HepG2 (cell line): ENCODE results near the gene ALB. TPM values are rescaled to one million over a fixed set of nuclear protein-coding genes. Genes with fewer than 3 reads are reported as not detected.

Experiments used
- EED ChIP-seq: sonication (generic); formaldehyde crosslinking; IDR thresholded peaks from 2 replicates; pipeline ENCODE4 v1.5.0; 2020; ENCODE audit warnings: mild to moderate bottlenecking, missing genetic modification reagents
- GPN1 ChIP-seq: sonication (generic); formaldehyde crosslinking; IDR thresholded peaks from 2 replicates; pipeline ENCODE4 v1.5.1; 2020; ENCODE audit warnings: missing genetic modification reagents, borderline replicate concordance
- HES4 ChIP-seq: sonication (generic); formaldehyde crosslinking; IDR thresholded peaks from 2 replicates; pipeline ENCODE4 v1.9.0; 2021; ENCODE audit warnings: mild to moderate bottlenecking, missing genetic modification reagents, borderline replicate concordance
- MED13 ChIP-seq: sonication (generic); formaldehyde crosslinking; IDR thresholded peaks from 2 replicates; pipeline ENCODE4 v1.5.0; 2020; ENCODE audit warnings: missing genetic modification reagents
- MTF1 ChIP-seq: sonication (generic); formaldehyde crosslinking; IDR thresholded peaks from 2 replicates; pipeline ENCODE4 v1.5.0; 2020; ENCODE audit warnings: missing genetic modification reagents
- MXI1 ChIP-seq: IDR thresholded peaks from 3 replicates; pipeline ENCODE4 v1.6.1; 2012; ENCODE audit warnings: low read depth, low read length, inconsistent platforms, borderline replicate concordance
- PCBP1 ChIP-seq: fragments of 200-400 bp; formaldehyde crosslinking; IDR thresholded peaks from 2 replicates; pipeline ENCODE4 v1.6.1; 2017; ENCODE audit warnings: mild to moderate bottlenecking, low read depth, low read length, borderline replicate concordance
- RFX1 ChIP-seq: fragments of 450-650 bp; IDR thresholded peaks from 2 replicates; pipeline ENCODE4 v1.6.1; 2017
- SIN3B ChIP-seq: fragments of 150-350 bp; IDR thresholded peaks from 2 replicates; pipeline ENCODE4 v1.6.1; 2014; ENCODE audit warnings: low read length
- TEAD3 ChIP-seq: optimal IDR thresholded peaks from 2 replicates; pipeline ENCODE3; 2016; ENCODE audit warnings: borderline replicate concordance
- TOE1 ChIP-seq: sonication (generic); formaldehyde crosslinking; IDR thresholded peaks from 2 replicates; pipeline ENCODE4 v1.4.0; 2020; ENCODE audit warnings: mild to moderate bottlenecking, missing genetic modification reagents
- ZBTB46 ChIP-seq: sonication (generic); formaldehyde crosslinking; IDR thresholded peaks from 2 replicates; pipeline ENCODE4 v1.4.0; 2020; ENCODE audit warnings: mild to moderate bottlenecking, missing genetic modification reagents, borderline replicate concordance
- ZC3H13 ChIP-seq: sonication (generic); formaldehyde crosslinking; IDR thresholded peaks from 2 replicates; pipeline ENCODE4 v1.8.1; 2023; ENCODE audit warnings: mild to moderate bottlenecking, missing genetic modification reagents, moderate library complexity
- ZFP1 ChIP-seq: IDR thresholded peaks from 2 replicates; pipeline ENCODE4 v1.6.1; 2016
- ZNF264 ChIP-seq: sonication (generic); formaldehyde crosslinking; IDR thresholded peaks from 2 replicates; pipeline ENCODE4 v1.4.0; 2020; ENCODE audit warnings: missing genetic modification reagents
- ZNF446 ChIP-seq: sonication (generic); formaldehyde crosslinking; IDR thresholded peaks from 2 replicates; pipeline ENCODE4 v1.5.0; 2020; ENCODE audit warnings: mild to moderate bottlenecking, missing genetic modification reagents
- ZNF646 ChIP-seq: sonication (generic); formaldehyde crosslinking; IDR thresholded peaks from 2 replicates; pipeline ENCODE4 v1.9.0; 2021; ENCODE audit warnings: mild to moderate bottlenecking, missing genetic modification reagents
- ZSCAN12 ChIP-seq: sonication (generic); formaldehyde crosslinking; IDR thresholded peaks from 2 replicates; pipeline ENCODE4 v1.9.0; 2021; ENCODE audit warnings: mild to moderate bottlenecking, missing genetic modification reagents
- polyA plus RNA-seq, 8 experiments: library from polyadenylated mRNA; depleted of rRNA in 3 of 8; stranded (reverse) in 7 of 8; unstranded in 1 of 8; fragments of >200 nt; fragmentation: Illumina TruSeq in 4 of 8; extraction: Trizol in 4 of 8; gene quantifications; 2 replicates each; pipeline versions ENCODE4 v1.2.1 to v1.2.3, GENCODE V29; 2011 to 2016; ENCODE audit warnings: low read depth in 4 of 8, missing spikeins in 1 of 8, mixed read lengths in 1 of 8; ENCODE audit not compliant: insufficient read depth in 1 of 8
- total RNA-seq, 5 experiments: library from RNA; depleted of rRNA; stranded (reverse); fragments of >200 nt; fragmentation: Illumina TruSeq; extraction: Trizol; gene quantifications; 2 replicates each; pipeline ENCODE4 v1.2.3, GENCODE V29; 2016; ENCODE audit warnings: low read depth in 1 of 5
- TF ChIP-seq, protein P1 (sequence below), 2 experiments: fragments of 450-650 bp in 1 of 2; sonication (generic) in 1 of 2; formaldehyde crosslinking; IDR thresholded peaks; 2 replicates each; pipeline versions ENCODE4 v1.5.0 to v1.8.0; 2020 to 2022; ENCODE audit warnings: mild to moderate bottlenecking in 1 of 2, missing genetic modification reagents in 1 of 2
- TF ChIP-seq, protein P2 (sequence below): sonication (generic); formaldehyde crosslinking; IDR thresholded peaks from 2 replicates; pipeline ENCODE4 v1.4.0; 2020; ENCODE audit warnings: missing genetic modification reagents

Gene ALB
- total and polyA plus RNA-seq, 2 of the 13 experiments (the other 11 are each of a cell fraction or from before 2014, with no cell fraction given): 22,259 to 22,625 TPM

DNA sequence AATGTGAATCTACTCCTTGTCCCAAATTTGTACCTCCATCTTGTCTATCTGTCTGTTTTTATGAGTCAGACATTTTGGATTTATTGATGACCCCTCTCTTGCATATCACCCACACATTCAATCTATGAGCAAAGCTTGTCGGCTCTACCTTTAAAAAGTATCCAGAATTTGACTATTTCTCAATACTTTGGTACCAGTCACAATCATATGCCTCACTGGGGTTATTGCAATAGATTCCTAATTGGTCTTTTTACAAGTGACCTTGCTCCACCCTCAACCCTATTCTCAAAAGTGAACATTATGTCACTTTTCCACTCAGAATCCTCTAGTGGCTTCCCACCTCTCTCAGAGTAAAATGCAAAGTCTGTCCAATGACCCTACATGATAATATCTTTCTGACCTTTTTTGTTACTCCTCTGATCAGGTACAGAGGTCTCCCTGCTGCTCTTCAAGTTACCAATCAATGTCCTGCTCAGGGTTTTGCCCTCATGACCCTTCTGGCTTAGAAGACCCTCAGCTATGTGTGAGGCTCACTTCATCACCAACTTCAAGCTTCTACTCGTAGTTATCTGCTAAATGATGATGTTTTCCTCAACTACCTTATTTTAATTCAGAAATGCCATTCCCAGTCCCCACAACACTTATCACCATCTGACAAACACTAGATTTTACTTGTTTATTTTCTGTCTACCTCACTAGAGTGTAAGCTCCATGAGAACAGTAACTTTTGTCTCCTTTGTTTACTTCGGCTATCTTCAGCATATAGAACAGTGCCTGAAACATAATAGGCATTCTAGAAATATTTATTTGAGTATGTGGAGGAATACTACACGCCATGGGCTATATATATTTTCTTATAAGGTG is 54.3 kb downstream of the ALB start (continued):
- TF ChIP-seq MXI1 (no peak), ZFP1 (CRISPR knock-in tag) (no peak), ZBTB46 (no peak), MED13 (CRISPR knock-in tag) (no peak), TOE1 (CRISPR knock-in tag) (0 out of 2 replicates have a peak, but pooled peaks have one; percentile 30), ZNF264 (CRISPR knock-in tag) (0 out of 2 replicates have a peak, but pooled peaks have one; percentile 14), PCBP1 (no peak), HES4 (CRISPR knock-in tag) (no peak), ZC3H13 (0 out of 2 replicates have a peak, but pooled peaks have one; percentile 42), RFX1 (no peak), TEAD3 (CRISPR knock-in tag) (no peak), MTF1 (CRISPR knock-in tag) (no peak), ZNF646 (CRISPR knock-in tag) (no peak), EED (no peak), ZSCAN12 (CRISPR knock-in tag) (no peak), GPN1 (no peak), SIN3B (no peak), ZNF446 (no peak)
- TF ChIP-seq, protein P1, sequence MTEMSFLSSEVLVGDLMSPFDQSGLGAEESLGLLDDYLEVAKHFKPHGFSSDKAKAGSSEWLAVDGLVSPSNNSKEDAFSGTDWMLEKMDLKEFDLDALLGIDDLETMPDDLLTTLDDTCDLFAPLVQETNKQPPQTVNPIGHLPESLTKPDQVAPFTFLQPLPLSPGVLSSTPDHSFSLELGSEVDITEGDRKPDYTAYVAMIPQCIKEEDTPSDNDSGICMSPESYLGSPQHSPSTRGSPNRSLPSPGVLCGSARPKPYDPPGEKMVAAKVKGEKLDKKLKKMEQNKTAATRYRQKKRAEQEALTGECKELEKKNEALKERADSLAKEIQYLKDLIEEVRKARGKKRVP (CRISPR knock-in tag; IDR thresholded peaks at IDR 0.05): no peak
- TF ChIP-seq, protein P2, sequence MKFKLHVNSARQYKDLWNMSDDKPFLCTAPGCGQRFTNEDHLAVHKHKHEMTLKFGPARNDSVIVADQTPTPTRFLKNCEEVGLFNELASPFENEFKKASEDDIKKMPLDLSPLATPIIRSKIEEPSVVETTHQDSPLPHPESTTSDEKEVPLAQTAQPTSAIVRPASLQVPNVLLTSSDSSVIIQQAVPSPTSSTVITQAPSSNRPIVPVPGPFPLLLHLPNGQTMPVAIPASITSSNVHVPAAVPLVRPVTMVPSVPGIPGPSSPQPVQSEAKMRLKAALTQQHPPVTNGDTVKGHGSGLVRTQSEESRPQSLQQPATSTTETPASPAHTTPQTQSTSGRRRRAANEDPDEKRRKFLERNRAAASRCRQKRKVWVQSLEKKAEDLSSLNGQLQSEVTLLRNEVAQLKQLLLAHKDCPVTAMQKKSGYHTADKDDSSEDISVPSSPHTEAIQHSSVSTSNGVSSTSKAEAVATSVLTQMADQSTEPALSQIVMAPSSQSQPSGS (CRISPR knock-in tag): no peak; the same call in 1 of the 2 replicates
